Neuron (in vitro differentiated cells): ENCODE data around the gene C4orf33.

ENCODE experiments used
- H2AFZ ChIP-seq: one replicate; pipeline ENCODE4 v1.6.1; 2013; ENCODE audit warnings: low read depth, mild to moderate bottlenecking, inconsistent platforms, low read length, moderate library complexity
- H3K27me3 ChIP-seq: one replicate; pipeline ENCODE4 v1.6.1; 2013; ENCODE audit warnings: low read length; ENCODE audit not compliant: insufficient read depth
- H3K36me3 ChIP-seq: one replicate; pipeline ENCODE4 v1.6.1; 2013; ENCODE audit warnings: low read length; ENCODE audit not compliant: insufficient read depth
- H3K4me1 ChIP-seq: one replicate; pipeline ENCODE4 v1.6.1; 2013; ENCODE audit warnings: low read length; ENCODE audit not compliant: insufficient read depth
- H3K4me3 ChIP-seq: 2 replicates; pipeline ENCODE4 v1.5.1; 2013; ENCODE audit warnings: mild to moderate bottlenecking, low read length, moderate library complexity
- H3K9me3 ChIP-seq: one replicate; pipeline ENCODE4 v1.6.1; 2013; ENCODE audit warnings: low read length

C4orf33 gene

GRCh38 chr4:129140521-129140920 is 44.6 kb downstream of the C4orf33 start:
- no peaks in the 10 kb centered on the region for H3K36me3 ChIP-seq
- no peaks in the 10 kb centered on the region for H3K27me3 ChIP-seq
- H2AFZ ChIP-seq: no peak overlapping the region
- no peaks in the 10 kb centered on the region for H3K9me3 ChIP-seq
- H3K4me1 ChIP-seq: peaks cover 12% of the 10 kb centered on the region
- H3K4me3 ChIP-seq: no peak overlapping the region

DNA sequence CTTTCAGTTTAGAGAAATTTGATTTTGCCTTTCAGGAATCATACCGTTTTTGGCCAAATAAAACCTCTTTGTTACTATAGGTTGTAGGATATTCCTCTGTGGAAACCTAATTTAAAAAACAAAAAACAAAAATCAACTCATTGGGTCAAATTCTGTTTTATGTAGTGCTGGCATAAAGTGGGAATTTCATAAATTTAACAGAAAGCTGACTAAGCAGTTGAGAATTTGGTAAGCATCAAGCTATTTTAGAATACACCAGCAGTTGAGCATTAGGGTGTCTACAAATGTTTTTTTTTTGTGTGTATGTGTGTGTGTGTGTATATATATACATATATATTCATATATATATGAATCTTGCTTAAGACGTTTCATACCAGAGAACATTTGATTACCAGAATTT is 47.4 kb downstream of the C4orf33 start:
- no peak overlapping the region for H3K4me3 ChIP-seq
- H3K27me3 ChIP-seq: no peaks in the 10 kb centered on the region
- H2AFZ ChIP-seq: no peak overlapping the region
- H3K36me3 ChIP-seq: no peaks in the 10 kb centered on the region
- H3K9me3 ChIP-seq: no peaks in the 10 kb centered on the region
- peaks cover 12% of the 10 kb centered on the region for H3K4me1 ChIP-seq

- no peak overlapping the region for H3K4me3 ChIP-seq
- H3K4me1 ChIP-seq: peaks cover 4% of the 10 kb centered on the region
- no peak overlapping the region for H2AFZ ChIP-seq
- H3K36me3 ChIP-seq: no peaks in the 10 kb centered on the region
- H3K27me3 ChIP-seq: no peaks in the 10 kb centered on the region
- no peaks in the 10 kb centered on the region for H3K9me3 ChIP-seq
Measured at GRCh38 chr4:129144755-129145206, 48.8 kb downstream of the C4orf33 start.

DNA sequence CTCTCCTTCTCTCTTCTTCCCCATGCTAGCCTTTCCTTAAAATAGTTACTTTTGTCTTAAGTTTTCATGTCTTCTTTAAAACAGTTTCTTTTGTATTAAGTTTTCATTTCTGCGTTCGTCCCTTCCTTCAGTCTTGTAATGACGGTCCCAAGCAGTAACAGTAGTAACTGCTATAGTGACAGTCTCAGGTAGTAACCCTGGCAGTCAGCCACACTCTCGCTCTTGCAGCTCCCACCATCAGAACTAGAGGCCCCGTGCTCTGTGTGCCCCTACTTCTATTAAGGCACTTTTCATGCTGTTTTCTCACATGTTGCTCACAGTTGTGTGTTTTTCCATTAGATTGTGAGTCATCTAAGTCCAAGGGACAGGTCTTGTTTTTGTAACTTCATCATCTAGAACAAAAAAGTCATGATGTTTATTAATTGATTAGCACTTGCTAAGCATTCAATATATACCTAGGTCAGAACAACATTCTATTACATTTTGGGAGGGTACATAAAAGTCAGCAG is 49.3 kb downstream of the C4orf33 start:
- Histone ChIP-seq H3K4me3 (no peak overlapping the region), H3K9me3 (no peaks in the 10 kb centered on the region), H3K36me3 (no peaks in the 10 kb centered on the region), H3K4me1 (no peaks in the 10 kb centered on the region), H2AFZ (no peak overlapping the region), H3K27me3 (no peaks in the 10 kb centered on the region)

GRCh38 chr4:129146639-129147038 is 50.7 kb downstream of the C4orf33 start:
- no peaks in the 10 kb centered on the region for H3K27me3 ChIP-seq
- H3K9me3 ChIP-seq: no peaks in the 10 kb centered on the region
- H3K4me1 ChIP-seq: no peaks in the 10 kb centered on the region
- H3K4me3 ChIP-seq: no peak overlapping the region
- no peaks in the 10 kb centered on the region for H3K36me3 ChIP-seq
- H2AFZ ChIP-seq: no peak overlapping the region

GRCh38 chr4:129148892-129149291 is 52.9 kb downstream of the C4orf33 start:
- Histone ChIP-seq H3K36me3 (no peaks in the 10 kb centered on the region), H3K4me1 (no peaks in the 10 kb centered on the region), H3K4me3 (no peak overlapping the region), H3K9me3 (no peaks in the 10 kb centered on the region), H3K27me3 (no peaks in the 10 kb centered on the region), H2AFZ (no peak overlapping the region)

DNA sequence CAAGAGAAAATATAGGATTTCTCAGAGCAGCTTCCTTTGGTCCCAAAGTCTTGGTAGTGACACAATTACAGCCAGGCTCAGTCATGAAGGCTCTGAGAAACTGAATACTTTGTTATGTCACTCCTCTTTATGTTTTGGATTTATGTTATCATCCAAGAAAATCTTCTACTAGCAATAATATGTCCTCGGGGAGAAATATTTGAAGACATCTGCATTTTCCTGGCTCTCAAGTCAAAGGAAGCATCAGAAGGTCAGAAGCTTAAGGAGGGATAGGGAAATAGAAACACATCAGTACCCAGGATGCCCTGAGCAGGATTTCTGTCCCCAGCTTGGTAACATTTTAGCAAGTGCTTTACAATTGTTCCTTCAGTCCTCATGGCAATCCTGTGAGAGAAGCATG is 54.0 kb downstream of the C4orf33 start:
- Histone ChIP-seq H3K9me3 (no peaks in the 10 kb centered on the region), H3K4me1 (no peaks in the 10 kb centered on the region), H3K4me3 (no peak overlapping the region), H3K36me3 (no peaks in the 10 kb centered on the region), H3K27me3 (no peaks in the 10 kb centered on the region), H2AFZ (peak overlapping the region; percentile 16)

- Histone ChIP-seq H2AFZ (no peak overlapping the region), H3K27me3 (no peaks in the 10 kb centered on the region), H3K36me3 (no peaks in the 10 kb centered on the region), H3K4me3 (no peak overlapping the region), H3K4me1 (no peaks in the 10 kb centered on the region), H3K9me3 (no peaks in the 10 kb centered on the region)
Measured at GRCh38 chr4:129152350-129152749, 56.4 kb downstream of the C4orf33 start.

- Histone ChIP-seq H3K4me1 (no peaks in the 10 kb centered on the region), H3K9me3 (no peaks in the 10 kb centered on the region), H2AFZ (no peak overlapping the region), H3K36me3 (no peaks in the 10 kb centered on the region), H3K27me3 (no peaks in the 10 kb centered on the region), H3K4me3 (no peak overlapping the region)
Measured at GRCh38 chr4:129153700-129154099, 57.7 kb downstream of the C4orf33 start.

DNA sequence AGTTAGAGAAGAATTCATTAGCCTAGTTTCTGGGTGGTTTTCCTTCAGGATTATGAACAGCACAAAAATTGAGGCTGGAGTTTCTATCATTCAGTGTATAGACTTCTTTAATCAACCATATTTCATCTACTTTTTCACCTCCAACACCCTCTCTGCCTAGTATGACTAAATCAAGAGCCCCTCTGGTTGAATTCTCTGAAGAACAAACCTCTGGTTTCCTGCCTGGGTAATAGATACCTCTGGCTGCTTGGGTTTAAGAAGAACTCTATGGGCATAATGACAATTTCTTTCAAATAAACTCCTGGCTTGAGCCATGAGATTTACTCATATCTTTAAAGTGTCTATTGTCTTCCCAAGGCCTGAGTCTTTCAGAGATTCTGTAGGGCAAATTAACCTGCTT is 66.5 kb downstream of the C4orf33 start:
- H2AFZ ChIP-seq: no peak overlapping the region
- no peaks in the 10 kb centered on the region for H3K4me1 ChIP-seq
- H3K36me3 ChIP-seq: no peaks in the 10 kb centered on the region
- H3K27me3 ChIP-seq: no peaks in the 10 kb centered on the region
- no peaks in the 10 kb centered on the region for H3K9me3 ChIP-seq
- H3K4me3 ChIP-seq: no peak overlapping the region

- H3K4me3 ChIP-seq: no peak overlapping the region
- no peaks in the 10 kb centered on the region for H3K27me3 ChIP-seq
- H2AFZ ChIP-seq: no peak overlapping the region
- no peaks in the 10 kb centered on the region for H3K4me1 ChIP-seq
- H3K36me3 ChIP-seq: no peaks in the 10 kb centered on the region
- no peaks in the 10 kb centered on the region for H3K9me3 ChIP-seq
Measured at GRCh38 chr4:129163427-129163826, 67.5 kb downstream of the C4orf33 start.

DNA sequence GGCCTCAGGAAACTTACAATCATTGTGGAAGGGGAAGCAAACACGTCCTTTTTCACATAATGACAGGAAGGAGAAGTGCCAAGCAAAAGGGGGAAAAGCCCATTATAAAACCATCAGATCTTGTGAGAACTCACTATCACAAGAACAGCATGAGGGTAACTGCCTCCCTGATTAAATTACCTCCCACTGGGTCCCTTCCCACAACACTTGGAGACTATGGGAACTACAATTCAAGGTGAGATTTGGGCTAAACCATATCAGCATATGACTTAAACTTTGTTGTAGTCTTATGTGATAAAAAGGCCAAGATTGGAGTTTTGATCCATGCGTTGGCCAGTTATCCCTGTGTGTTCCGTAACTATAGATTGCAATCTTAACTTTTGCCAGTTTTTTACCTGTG is 68.3 kb downstream of the C4orf33 start:
- H3K9me3 ChIP-seq: no peaks in the 10 kb centered on the region
- no peaks in the 10 kb centered on the region for H3K36me3 ChIP-seq
- no peak overlapping the region for H3K4me3 ChIP-seq
- no peaks in the 10 kb centered on the region for H3K4me1 ChIP-seq
- no peak overlapping the region for H2AFZ ChIP-seq
- no peaks in the 10 kb centered on the region for H3K27me3 ChIP-seq
